GM13976 (cell line): ENCODE data around the gene PRUNE2.

Experiments
- DNase-seq: peaks from one replicate; pipeline ENCODE4 v3.0.0; 2012; ENCODE audit warnings: low spot score
- in situ Hi-C: fragments of 300-500 bp; cut with MboI; formaldehyde crosslinking; loops from one replicate; pipeline ENCODE4 v1.12.0; 2022; ENCODE audit warnings: low sequenced_read_pairs, mixed read lengths, inconsistent platforms; ENCODE audit not compliant: unreplicated experiment
- TF ChIP-seq, protein P1 (sequence below): IDR thresholded peaks from 2 replicates; pipeline ENCODE4 v1.5.1; 2012; ENCODE audit warnings: borderline replicate concordance, mild to moderate bottlenecking; ENCODE audit not compliant: insufficient read depth; ENCODE audit errors: extremely low read depth, missing control alignments, control extremely low read depth

PRUNE2 gene

DNA sequence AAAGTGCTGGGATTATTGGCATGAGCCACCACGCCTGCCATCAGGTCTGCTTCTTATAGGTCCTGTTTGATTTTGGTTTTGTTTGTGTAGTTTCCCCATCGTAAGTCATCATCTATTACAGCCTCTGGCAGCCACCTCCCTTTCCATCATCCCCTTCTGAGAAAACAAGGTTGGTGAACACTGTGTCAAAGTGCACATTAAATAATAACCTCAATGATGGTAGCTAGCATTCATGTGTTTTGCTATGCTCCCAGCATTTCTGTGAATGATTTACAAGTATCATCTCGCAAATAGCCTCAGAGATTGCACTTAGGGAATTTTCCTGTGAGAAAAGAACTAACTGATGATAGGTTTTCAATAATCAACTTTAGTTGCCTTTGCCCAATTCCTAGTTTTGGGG is 9.9 kb downstream of the PRUNE2 start:
- TF ChIP-seq, protein P1, sequence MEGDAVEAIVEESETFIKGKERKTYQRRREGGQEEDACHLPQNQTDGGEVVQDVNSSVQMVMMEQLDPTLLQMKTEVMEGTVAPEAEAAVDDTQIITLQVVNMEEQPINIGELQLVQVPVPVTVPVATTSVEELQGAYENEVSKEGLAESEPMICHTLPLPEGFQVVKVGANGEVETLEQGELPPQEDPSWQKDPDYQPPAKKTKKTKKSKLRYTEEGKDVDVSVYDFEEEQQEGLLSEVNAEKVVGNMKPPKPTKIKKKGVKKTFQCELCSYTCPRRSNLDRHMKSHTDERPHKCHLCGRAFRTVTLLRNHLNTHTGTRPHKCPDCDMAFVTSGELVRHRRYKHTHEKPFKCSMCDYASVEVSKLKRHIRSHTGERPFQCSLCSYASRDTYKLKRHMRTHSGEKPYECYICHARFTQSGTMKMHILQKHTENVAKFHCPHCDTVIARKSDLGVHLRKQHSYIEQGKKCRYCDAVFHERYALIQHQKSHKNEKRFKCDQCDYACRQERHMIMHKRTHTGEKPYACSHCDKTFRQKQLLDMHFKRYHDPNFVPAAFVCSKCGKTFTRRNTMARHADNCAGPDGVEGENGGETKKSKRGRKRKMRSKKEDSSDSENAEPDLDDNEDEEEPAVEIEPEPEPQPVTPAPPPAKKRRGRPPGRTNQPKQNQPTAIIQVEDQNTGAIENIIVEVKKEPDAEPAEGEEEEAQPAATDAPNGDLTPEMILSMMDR: no peak
- no peak for DNase-seq
- in situ Hi-C loops: no loop called here

DNA sequence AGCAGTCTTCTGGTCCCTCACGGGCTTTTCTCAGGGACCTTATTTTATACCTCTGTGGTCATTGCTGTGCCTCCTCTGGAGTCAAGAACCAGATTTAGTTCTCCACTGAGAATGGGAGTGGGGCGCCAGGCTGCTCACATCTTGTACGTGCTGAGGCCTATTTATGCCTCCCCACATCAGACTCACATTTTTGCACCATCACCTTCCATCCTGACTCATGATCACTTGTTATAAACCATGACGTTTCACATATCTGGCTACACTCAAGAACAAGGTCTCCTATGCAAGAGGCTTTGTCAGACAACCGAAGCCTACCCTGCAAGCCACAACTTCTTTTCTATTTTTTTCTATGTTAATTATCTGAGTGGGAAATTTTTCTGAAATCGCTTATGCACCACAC is 10.7 kb downstream of the PRUNE2 start:
- TF ChIP-seq, protein P1: no peak
- in situ Hi-C loops: no loop called here
- no peak for DNase-seq

DNA sequence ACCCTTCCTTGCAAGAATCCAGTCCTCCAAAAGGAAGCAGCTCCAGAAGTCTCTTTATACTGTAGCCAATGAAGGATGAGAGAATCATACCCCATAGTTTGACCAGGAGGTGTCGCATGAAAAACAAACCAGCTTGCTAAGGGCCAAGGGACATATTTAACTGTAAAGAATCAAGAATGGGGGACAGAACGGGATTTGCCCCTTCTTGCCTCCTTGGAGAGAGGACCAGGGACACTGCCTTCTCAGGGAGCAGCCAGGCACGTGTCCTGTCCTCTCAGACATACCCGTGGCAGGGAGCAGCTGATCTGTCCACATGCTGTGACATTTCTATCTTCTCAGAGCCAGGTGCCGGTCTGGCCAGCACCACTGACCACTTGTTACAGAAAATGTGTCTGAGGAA is 11.7 kb downstream of the PRUNE2 start:
- in situ Hi-C loops: no loop called here
- DNase-seq: no peak
- TF ChIP-seq, protein P1: no peak

DNA sequence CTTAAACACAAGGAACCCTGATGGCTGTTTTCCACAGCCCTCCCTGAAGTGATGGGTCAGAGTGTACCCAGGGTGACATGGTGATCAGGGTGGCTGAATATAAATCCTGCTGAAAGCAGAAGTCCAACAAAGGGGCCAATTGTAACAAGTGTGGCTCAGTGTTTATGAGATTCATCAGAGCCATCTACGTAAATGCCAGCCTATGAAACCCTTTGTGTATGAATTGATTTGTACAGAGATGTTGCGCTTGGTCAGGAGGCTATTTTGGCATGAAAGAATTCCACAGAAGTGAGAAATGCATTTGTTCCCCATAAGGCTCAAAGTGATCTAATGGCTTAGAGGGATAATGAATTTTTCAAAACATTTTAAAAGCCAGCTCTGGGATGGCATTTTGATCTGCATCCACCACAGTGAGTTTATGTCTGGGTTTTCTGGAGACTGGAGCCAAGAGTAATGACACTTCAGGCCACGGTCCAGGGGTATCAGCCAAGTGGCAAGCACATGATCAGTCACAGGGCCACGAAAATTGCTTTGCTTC is 12.4 kb downstream of the PRUNE2 start:
- TF ChIP-seq, protein P1: no peak
- in situ Hi-C loops: no loop called here
- DNase-seq: no peak

DNA sequence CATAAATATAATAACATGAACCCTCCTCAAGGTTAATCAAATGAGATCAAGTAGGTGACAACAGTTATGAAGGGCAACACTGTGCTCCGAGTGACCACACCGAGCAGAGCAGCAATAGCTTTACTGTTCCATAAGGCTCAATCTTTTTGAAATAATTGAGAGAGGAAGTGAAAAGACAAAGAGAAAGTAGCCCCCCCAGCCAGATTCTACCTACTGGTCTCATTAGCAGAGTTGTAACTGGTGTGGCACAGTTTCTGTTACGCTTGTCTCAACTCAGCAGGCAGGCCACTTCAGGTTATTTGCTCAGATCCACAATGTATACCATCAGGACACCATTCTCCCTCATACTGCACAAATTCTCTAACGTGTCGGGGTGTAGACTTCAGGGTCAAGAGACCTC is 14.0 kb downstream of the PRUNE2 start:
- in situ Hi-C loops: no loop called here
- TF ChIP-seq, protein P1: no peak
- no peak for DNase-seq

DNA sequence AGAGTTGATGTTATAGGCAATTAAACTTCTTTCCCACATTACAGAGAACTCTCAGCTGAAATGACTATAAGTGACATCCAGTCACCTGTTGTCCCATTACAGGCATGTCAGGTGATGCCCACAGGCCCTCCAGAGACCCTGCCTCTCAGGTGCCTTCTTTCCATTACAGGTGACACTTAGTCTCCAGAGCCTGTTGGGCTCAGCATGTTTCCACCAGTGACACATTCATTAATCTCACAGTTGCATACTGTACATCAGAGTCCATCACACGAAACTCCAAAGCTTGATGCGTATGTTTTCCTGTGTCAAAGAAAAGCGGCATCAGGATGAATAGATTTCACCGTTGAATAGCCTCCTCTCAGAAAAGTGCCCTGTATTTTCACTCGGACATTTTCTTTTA is 14.6 kb downstream of the PRUNE2 start:
- TF ChIP-seq, protein P1: no peak
- in situ Hi-C loops: no loop called here
- no peak for DNase-seq

DNA sequence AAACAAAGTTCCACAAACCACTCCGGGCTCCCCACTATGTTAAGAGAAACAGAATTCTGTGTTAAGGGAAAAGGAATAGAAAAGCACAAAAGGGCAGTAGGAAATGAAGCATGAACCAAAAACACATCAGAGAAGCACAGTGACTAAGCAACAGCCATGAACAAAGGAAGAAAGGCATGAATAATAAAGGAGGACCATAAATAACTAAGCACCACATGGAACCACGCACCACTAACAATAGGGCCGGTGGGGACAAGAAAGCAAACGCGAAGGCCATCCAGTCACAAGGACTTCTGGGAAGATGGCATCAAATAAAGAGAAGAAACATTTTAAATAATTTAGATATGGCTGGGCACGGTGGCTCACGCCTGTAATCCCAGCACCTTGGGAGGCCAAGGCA is 18.0 kb downstream of the PRUNE2 start:
- in situ Hi-C loops: no loop called here
- DNase-seq: no peak
- TF ChIP-seq, protein P1: no peak
